Lower leg skin (tissue), 3 donors: ENCODE data around the gene DBP.

ENCODE experiments used
- POLR2A ChIP-seq, 2 donors: fragments of 450-650 bp; IDR thresholded peaks; one replicate each; pipeline ENCODE4 v1.6.1; 2016 to 2017; ENCODE audit warnings: antibody characterized with exemption in 2 of 2, mild to moderate bottlenecking in 1 of 2, moderate library complexity in 1 of 2
- TF ChIP-seq, protein P1 (sequence below), 3 donors: fragments of 450-650 bp; IDR thresholded peaks; one replicate each; pipeline ENCODE4 v1.5.1; 2016; ENCODE audit warnings: antibody characterized with exemption in 3 of 3, mild to moderate bottlenecking in 3 of 3, moderate library complexity in 2 of 3

DNA sequence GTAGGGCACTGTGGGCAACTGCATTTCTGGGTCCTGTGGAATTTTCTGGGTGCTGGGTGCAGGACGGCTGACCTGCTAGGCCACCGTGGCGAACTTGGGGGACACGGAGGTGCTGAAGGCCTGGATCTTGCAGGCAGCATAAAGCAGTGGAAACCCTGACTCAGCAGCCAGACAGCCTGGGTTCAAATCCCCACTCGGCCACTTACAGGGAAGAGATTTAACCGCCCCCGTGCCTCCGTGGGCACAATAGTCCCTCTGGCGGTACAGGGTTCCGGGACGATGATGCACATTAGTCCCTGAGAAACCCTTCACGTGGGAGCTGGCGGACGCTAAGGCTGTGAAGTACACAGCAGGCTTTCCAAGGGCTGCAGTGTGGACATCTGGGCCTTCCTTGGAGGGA is 25.3 kb downstream of the DBP start:
- TF ChIP-seq, protein P1, sequence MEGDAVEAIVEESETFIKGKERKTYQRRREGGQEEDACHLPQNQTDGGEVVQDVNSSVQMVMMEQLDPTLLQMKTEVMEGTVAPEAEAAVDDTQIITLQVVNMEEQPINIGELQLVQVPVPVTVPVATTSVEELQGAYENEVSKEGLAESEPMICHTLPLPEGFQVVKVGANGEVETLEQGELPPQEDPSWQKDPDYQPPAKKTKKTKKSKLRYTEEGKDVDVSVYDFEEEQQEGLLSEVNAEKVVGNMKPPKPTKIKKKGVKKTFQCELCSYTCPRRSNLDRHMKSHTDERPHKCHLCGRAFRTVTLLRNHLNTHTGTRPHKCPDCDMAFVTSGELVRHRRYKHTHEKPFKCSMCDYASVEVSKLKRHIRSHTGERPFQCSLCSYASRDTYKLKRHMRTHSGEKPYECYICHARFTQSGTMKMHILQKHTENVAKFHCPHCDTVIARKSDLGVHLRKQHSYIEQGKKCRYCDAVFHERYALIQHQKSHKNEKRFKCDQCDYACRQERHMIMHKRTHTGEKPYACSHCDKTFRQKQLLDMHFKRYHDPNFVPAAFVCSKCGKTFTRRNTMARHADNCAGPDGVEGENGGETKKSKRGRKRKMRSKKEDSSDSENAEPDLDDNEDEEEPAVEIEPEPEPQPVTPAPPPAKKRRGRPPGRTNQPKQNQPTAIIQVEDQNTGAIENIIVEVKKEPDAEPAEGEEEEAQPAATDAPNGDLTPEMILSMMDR (IDR thresholded peaks at IDR 0.05) = no peak
- TF ChIP-seq POLR2A (IDR thresholded peaks at IDR 0.05) = no peak
